ENCODE measurements around the gene AP4E1.

Gene AP4E1

GRCh38 chr15:50978580-50978979 lies 70.1 kb downstream of the AP4E1 start:
- peaks cover 2% of the 10 kb centered on the region for H3K79me1 ChIP-seq (ENCODE audit: low read depth, low read length)
- H3K4me2 ChIP-seq (ENCODE audit: insufficient read depth, low read length, poor library complexity, severe bottlenecking): no peak overlapping the region
- H4K91ac ChIP-seq (ENCODE audit: low read depth, low read length, poor library complexity): no peak overlapping the region
- H3K4ac ChIP-seq (ENCODE audit: low read length): no peak overlapping the region
- no peak overlapping the region for H3K14ac ChIP-seq (ENCODE audit: low read length)
- H3K4me1 ChIP-seq (ENCODE audit: control insufficient read depth in 2 of 2, insufficient read depth in 1 of 2, low read depth in 1 of 2, low read length in 2 of 2): no peaks in the 10 kb centered on the region
- no peak for DNase-seq (ENCODE audit: low spot score)
- H3K27me3 ChIP-seq (ENCODE audit: control insufficient read depth in 3 of 3, insufficient read depth in 3 of 3, low read depth in 1 of 3, low read length in 3 of 3): no peaks in the 10 kb centered on the region
- no peak overlapping the region for H2BK15ac ChIP-seq (ENCODE audit: low read length)
- no peak overlapping the region for H3K23ac ChIP-seq (ENCODE audit: low read depth, low read length, poor library complexity)
- H3K4me3 ChIP-seq (ENCODE audit: low read length in 2 of 2): no peak overlapping the region
- no peak overlapping the region for H2AK5ac ChIP-seq (ENCODE audit: low read depth, low read length)
- no CpG with 5 or more reads among the region's 4 CpGs for WGBS, 2 donors (ENCODE audit: extremely low coverage in 2 of 2, insufficient read length in 2 of 2, insufficient replicate concordance in 1 of 2)
- H3K18ac ChIP-seq (ENCODE audit: low read length): no peak overlapping the region
- no peak overlapping the region for H2AFZ ChIP-seq (ENCODE audit: low read length)
- peaks cover 0 to 4% of the 10 kb centered on the region in 2 donors for H3K9me3 ChIP-seq (replicated peaks in 1 of 2; ENCODE audit: control insufficient read depth in 2 of 2, insufficient read depth in 1 of 2, low read depth in 1 of 2, low read length in 2 of 2)
- H3K9ac ChIP-seq (ENCODE audit: low read depth, low read length, poor library complexity): no peak overlapping the region
- no peak overlapping the region for H4K8ac ChIP-seq (ENCODE audit: low read depth, low read length)
- H2BK120ac ChIP-seq (ENCODE audit: low read depth, low read length): no peak overlapping the region
- H2BK5ac ChIP-seq (ENCODE audit: low read length): no peak overlapping the region
- H2BK12ac ChIP-seq (ENCODE audit: low read length): no peak overlapping the region
- H3K36me3 ChIP-seq (replicated peaks in 1 of 2; ENCODE audit: control insufficient read depth in 2 of 2, insufficient read depth in 2 of 2, low read length in 2 of 2): peaks cover 0 to 29% of the 10 kb centered on the region in 2 donors
- no peak overlapping the region for H3K27ac ChIP-seq (replicated peaks; ENCODE audit: low read length)

- Histone ChIP-seq H3K4ac (ENCODE audit: low read length) (no peak overlapping the region), H3K14ac (ENCODE audit: low read length) (no peak overlapping the region), H2BK12ac (ENCODE audit: low read length) (no peak overlapping the region), H2AFZ (ENCODE audit: low read length) (no peak overlapping the region), H2BK15ac (ENCODE audit: low read length) (no peak overlapping the region), H3K4me2 (ENCODE audit: insufficient read depth, low read length, poor library complexity, severe bottlenecking) (no peak overlapping the region), H4K8ac (ENCODE audit: low read depth, low read length) (no peak overlapping the region), H2BK120ac (ENCODE audit: low read depth, low read length) (no peak overlapping the region), H3K27me3 (ENCODE audit: control insufficient read depth in 3 of 3, insufficient read depth in 3 of 3, low read depth in 1 of 3, low read length in 3 of 3) (no peaks in the 10 kb centered on the region), H3K27ac (replicated peaks; ENCODE audit: low read length) (no peak overlapping the region), H4K91ac (ENCODE audit: low read depth, low read length, poor library complexity) (no peak overlapping the region), H3K79me1 (ENCODE audit: low read depth, low read length) (peaks cover 2% of the 10 kb centered on the region), H3K4me1 (ENCODE audit: control insufficient read depth in 2 of 2, insufficient read depth in 1 of 2, low read depth in 1 of 2, low read length in 2 of 2) (no peaks in the 10 kb centered on the region), H3K9ac (ENCODE audit: low read depth, low read length, poor library complexity) (no peak overlapping the region), H3K18ac (ENCODE audit: low read length) (no peak overlapping the region), H3K9me3 (replicated peaks in 1 of 2; ENCODE audit: control insufficient read depth in 2 of 2, insufficient read depth in 1 of 2, low read depth in 1 of 2, low read length in 2 of 2) (peaks cover 0 to 4% of the 10 kb centered on the region in 2 donors), H3K4me3 (ENCODE audit: low read length in 2 of 2) (no peak overlapping the region), H2BK5ac (ENCODE audit: low read length) (no peak overlapping the region), H3K23ac (ENCODE audit: low read depth, low read length, poor library complexity) (no peak overlapping the region), H2AK5ac (ENCODE audit: low read depth, low read length) (no peak overlapping the region), H3K36me3 (replicated peaks in 1 of 2; ENCODE audit: control insufficient read depth in 2 of 2, insufficient read depth in 2 of 2, low read length in 2 of 2) (peaks cover 0 to 30% of the 10 kb centered on the region in 2 donors)
- DNase-seq (ENCODE audit: low spot score): no peak
- WGBS, 2 donors (ENCODE audit: extremely low coverage in 2 of 2, insufficient read length in 2 of 2, insufficient replicate concordance in 1 of 2): no CpG with 5 or more reads among the region's 1 CpG
Observed at GRCh38 chr15:50979041-50979440, 70.6 kb downstream of the AP4E1 start.

- Histone ChIP-seq H4K91ac (ENCODE audit: low read depth, low read length, poor library complexity) (no peak overlapping the region), H3K23ac (ENCODE audit: low read depth, low read length, poor library complexity) (no peak overlapping the region), H4K8ac (ENCODE audit: low read depth, low read length) (no peak overlapping the region), H3K36me3 (replicated peaks in 1 of 2; ENCODE audit: control insufficient read depth in 2 of 2, insufficient read depth in 2 of 2, low read length in 2 of 2) (peaks cover 0 to 31% of the 10 kb centered on the region in 2 donors), H3K9ac (ENCODE audit: low read depth, low read length, poor library complexity) (no peak overlapping the region), H3K14ac (ENCODE audit: low read length) (no peak overlapping the region), H2BK15ac (ENCODE audit: low read length) (no peak overlapping the region), H2BK5ac (ENCODE audit: low read length) (no peak overlapping the region), H2AFZ (ENCODE audit: low read length) (no peak overlapping the region), H2BK120ac (ENCODE audit: low read depth, low read length) (no peak overlapping the region), H3K4me2 (ENCODE audit: insufficient read depth, low read length, poor library complexity, severe bottlenecking) (no peak overlapping the region), H3K4ac (ENCODE audit: low read length) (no peak overlapping the region), H3K79me1 (ENCODE audit: low read depth, low read length) (no peaks in the 10 kb centered on the region), H3K27me3 (ENCODE audit: control insufficient read depth in 3 of 3, insufficient read depth in 3 of 3, low read depth in 1 of 3, low read length in 3 of 3) (no peaks in the 10 kb centered on the region), H3K27ac (replicated peaks; ENCODE audit: low read length) (no peak overlapping the region), H3K4me3 (ENCODE audit: low read length in 2 of 2) (no peak overlapping the region), H3K18ac (ENCODE audit: low read length) (no peak overlapping the region), H3K9me3 (replicated peaks in 1 of 2; ENCODE audit: control insufficient read depth in 2 of 2, insufficient read depth in 1 of 2, low read depth in 1 of 2, low read length in 2 of 2) (no peaks in the 10 kb centered on the region), H2BK12ac (ENCODE audit: low read length) (no peak overlapping the region), H2AK5ac (ENCODE audit: low read depth, low read length) (no peak overlapping the region), H3K4me1 (ENCODE audit: control insufficient read depth in 2 of 2, insufficient read depth in 1 of 2, low read depth in 1 of 2, low read length in 2 of 2) (peaks cover 0 to 1% of the 10 kb centered on the region in 2 donors)
- DNase-seq (ENCODE audit: low spot score): no peak
- WGBS, 2 donors (ENCODE audit: extremely low coverage in 2 of 2, insufficient read length in 2 of 2, insufficient replicate concordance in 1 of 2): no CpG with 5 or more reads among the region's 4 CpGs
Observed at GRCh38 chr15:50993598-50993997, 85.1 kb downstream of the AP4E1 start.

- no peak overlapping the region for H3K9ac ChIP-seq (ENCODE audit: low read depth, low read length, poor library complexity)
- no peak overlapping the region for H4K91ac ChIP-seq (ENCODE audit: low read depth, low read length, poor library complexity)
- H3K27me3 ChIP-seq (ENCODE audit: control insufficient read depth in 3 of 3, insufficient read depth in 3 of 3, low read depth in 1 of 3, low read length in 3 of 3): no peaks in the 10 kb centered on the region
- H3K18ac ChIP-seq (ENCODE audit: low read length): no peak overlapping the region
- H3K36me3 ChIP-seq (replicated peaks in 1 of 2; ENCODE audit: control insufficient read depth in 2 of 2, insufficient read depth in 2 of 2, low read length in 2 of 2): peaks cover 0 to 47% of the 10 kb centered on the region in 2 donors
- WGBS, 2 donors (ENCODE audit: extremely low coverage in 2 of 2, insufficient read length in 2 of 2, insufficient replicate concordance in 1 of 2): no CpG with 5 or more reads among the region's 1 CpG
- no peaks in the 10 kb centered on the region for H3K4me1 ChIP-seq (ENCODE audit: control insufficient read depth in 2 of 2, insufficient read depth in 1 of 2, low read depth in 1 of 2, low read length in 2 of 2)
- no peak overlapping the region for H3K4me3 ChIP-seq (ENCODE audit: low read length in 2 of 2)
- DNase-seq (ENCODE audit: low spot score): no peak
- H2BK12ac ChIP-seq (ENCODE audit: low read length): no peak overlapping the region
- no peak overlapping the region for H2AK5ac ChIP-seq (ENCODE audit: low read depth, low read length)
- H4K8ac ChIP-seq (ENCODE audit: low read depth, low read length): no peak overlapping the region
- no peaks in the 10 kb centered on the region for H3K9me3 ChIP-seq (replicated peaks in 1 of 2; ENCODE audit: control insufficient read depth in 2 of 2, insufficient read depth in 1 of 2, low read depth in 1 of 2, low read length in 2 of 2)
- no peak overlapping the region for H3K27ac ChIP-seq (replicated peaks; ENCODE audit: low read length)
- H2AFZ ChIP-seq (ENCODE audit: low read length): no peak overlapping the region
- no peak overlapping the region for H2BK15ac ChIP-seq (ENCODE audit: low read length)
- no peak overlapping the region for H3K23ac ChIP-seq (ENCODE audit: low read depth, low read length, poor library complexity)
- no peak overlapping the region for H2BK5ac ChIP-seq (ENCODE audit: low read length)
- no peaks in the 10 kb centered on the region for H3K79me1 ChIP-seq (ENCODE audit: low read depth, low read length)
- no peak overlapping the region for H3K4ac ChIP-seq (ENCODE audit: low read length)
- no peak overlapping the region for H3K4me2 ChIP-seq (ENCODE audit: insufficient read depth, low read length, poor library complexity, severe bottlenecking)
- H3K14ac ChIP-seq (ENCODE audit: low read length): no peak overlapping the region
- no peak overlapping the region for H2BK120ac ChIP-seq (ENCODE audit: low read depth, low read length)
Observed at GRCh38 chr15:50996641-50997040, 88.2 kb downstream of the AP4E1 start.

All from neuronal stem cell (in vitro differentiated cells).